ENCODE results near the gene TBC1D22B. TPM values are rescaled to one million over a fixed set of nuclear protein-coding genes. Genes with fewer than 3 reads are reported as not detected.

Gene TBC1D22B
- total and polyA plus RNA-seq, 9 of the 15 experiments (the other 6 are each of a cell fraction or from before 2014, with no cell fraction given) = 4.8 to 24.2 (median 13.5) TPM

DNA sequence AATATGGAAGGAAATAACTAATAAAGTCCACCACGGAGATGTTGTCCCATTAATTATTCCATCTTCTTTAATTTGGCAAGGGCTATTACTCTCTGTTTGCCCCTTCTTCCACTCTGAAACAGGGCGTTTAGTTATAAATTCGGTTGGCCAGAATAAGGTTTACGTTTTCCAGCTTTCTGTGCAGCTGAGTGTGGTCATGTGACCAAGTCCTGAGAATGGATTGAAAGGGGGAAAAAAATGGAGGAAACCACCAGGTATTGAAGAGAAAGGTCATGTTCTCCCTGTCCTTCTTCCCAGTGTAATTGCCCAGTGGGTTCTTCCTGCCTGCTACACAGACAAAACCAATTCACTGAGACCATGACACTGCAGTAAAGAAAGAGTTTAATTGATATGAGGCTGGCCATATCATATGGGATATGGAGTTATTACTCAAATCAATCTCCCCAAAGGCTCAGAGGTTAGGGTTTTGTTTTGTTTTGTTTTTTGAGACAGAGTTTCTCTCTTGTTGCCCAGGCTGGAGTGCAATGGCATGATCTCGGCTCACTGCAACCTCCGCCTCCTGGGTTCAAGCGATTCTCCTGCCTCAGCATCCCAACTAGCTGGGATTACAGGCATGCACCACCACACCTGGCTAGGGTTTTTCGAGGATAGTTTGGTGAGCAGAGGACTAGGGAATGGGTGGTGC is 14.3 kb upstream of the TBC1D22B start (continued):
- TF ChIP-seq, protein P1, sequence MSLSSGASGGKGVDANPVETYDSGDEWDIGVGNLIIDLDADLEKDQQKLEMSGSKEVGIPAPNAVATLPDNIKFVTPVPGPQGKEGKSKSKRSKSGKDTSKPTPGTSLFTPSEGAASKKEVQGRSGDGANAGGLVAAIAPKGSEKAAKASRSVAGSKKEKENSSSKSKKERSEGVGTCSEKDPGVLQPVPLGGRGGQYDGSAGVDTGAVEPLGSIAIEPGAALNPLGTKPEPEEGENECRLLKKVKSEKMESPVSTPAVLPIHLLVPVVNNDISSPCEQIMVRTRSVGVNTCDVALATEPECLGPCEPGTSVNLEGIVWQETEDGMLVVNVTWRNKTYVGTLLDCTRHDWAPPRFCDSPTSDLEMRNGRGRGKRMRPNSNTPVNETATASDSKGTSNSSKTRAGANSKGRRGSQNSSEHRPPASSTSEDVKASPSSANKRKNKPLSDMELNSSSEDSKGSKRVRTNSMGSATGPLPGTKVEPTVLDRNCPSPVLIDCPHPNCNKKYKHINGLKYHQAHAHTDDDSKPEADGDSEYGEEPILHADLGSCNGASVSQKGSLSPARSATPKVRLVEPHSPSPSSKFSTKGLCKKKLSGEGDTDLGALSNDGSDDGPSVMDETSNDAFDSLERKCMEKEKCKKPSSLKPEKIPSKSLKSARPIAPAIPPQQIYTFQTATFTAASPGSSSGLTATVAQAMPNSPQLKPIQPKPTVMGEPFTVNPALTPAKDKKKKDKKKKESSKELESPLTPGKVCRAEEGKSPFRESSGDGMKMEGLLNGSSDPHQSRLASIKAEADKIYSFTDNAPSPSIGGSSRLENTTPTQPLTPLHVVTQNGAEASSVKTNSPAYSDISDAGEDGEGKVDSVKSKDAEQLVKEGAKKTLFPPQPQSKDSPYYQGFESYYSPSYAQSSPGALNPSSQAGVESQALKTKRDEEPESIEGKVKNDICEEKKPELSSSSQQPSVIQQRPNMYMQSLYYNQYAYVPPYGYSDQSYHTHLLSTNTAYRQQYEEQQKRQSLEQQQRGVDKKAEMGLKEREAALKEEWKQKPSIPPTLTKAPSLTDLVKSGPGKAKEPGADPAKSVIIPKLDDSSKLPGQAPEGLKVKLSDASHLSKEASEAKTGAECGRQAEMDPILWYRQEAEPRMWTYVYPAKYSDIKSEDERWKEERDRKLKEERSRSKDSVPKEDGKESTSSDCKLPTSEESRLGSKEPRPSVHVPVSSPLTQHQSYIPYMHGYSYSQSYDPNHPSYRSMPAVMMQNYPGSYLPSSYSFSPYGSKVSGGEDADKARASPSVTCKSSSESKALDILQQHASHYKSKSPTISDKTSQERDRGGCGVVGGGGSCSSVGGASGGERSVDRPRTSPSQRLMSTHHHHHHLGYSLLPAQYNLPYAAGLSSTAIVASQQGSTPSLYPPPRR (CRISPR knock-in tag; IDR thresholded peaks at IDR 0.05; ENCODE audit: borderline replicate concordance) = 0 out of 2 replicates have a peak, but pooled peaks have one; percentile 48
- no peak for TF ChIP-seq NUFIP1 (IDR thresholded peaks at IDR 0.05; ENCODE audit: partially characterized antibody)
- TF ChIP-seq, protein P2, sequence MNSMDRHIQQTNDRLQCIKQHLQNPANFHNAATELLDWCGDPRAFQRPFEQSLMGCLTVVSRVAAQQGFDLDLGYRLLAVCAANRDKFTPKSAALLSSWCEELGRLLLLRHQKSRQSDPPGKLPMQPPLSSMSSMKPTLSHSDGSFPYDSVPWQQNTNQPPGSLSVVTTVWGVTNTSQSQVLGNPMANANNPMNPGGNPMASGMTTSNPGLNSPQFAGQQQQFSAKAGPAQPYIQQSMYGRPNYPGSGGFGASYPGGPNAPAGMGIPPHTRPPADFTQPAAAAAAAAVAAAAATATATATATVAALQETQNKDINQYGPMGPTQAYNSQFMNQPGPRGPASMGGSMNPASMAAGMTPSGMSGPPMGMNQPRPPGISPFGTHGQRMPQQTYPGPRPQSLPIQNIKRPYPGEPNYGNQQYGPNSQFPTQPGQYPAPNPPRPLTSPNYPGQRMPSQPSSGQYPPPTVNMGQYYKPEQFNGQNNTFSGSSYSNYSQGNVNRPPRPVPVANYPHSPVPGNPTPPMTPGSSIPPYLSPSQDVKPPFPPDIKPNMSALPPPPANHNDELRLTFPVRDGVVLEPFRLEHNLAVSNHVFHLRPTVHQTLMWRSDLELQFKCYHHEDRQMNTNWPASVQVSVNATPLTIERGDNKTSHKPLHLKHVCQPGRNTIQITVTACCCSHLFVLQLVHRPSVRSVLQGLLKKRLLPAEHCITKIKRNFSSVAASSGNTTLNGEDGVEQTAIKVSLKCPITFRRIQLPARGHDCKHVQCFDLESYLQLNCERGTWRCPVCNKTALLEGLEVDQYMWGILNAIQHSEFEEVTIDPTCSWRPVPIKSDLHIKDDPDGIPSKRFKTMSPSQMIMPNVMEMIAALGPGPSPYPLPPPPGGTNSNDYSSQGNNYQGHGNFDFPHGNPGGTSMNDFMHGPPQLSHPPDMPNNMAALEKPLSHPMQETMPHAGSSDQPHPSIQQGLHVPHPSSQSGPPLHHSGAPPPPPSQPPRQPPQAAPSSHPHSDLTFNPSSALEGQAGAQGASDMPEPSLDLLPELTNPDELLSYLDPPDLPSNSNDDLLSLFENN (IDR thresholded peaks at IDR 0.05; ENCODE audit: low read depth in 2 of 2, low read length in 2 of 2) = no peak
- no peak for TF ChIP-seq NFIX (CRISPR knock-in tag; IDR thresholded peaks at IDR 0.05; ENCODE audit: low read depth)
- TF ChIP-seq, protein P3, sequence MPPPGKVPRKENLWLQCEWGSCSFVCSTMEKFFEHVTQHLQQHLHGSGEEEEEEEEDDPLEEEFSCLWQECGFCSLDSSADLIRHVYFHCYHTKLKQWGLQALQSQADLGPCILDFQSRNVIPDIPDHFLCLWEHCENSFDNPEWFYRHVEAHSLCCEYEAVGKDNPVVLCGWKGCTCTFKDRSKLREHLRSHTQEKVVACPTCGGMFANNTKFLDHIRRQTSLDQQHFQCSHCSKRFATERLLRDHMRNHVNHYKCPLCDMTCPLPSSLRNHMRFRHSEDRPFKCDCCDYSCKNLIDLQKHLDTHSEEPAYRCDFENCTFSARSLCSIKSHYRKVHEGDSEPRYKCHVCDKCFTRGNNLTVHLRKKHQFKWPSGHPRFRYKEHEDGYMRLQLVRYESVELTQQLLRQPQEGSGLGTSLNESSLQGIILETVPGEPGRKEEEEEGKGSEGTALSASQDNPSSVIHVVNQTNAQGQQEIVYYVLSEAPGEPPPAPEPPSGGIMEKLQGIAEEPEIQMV (tag; conservative IDR thresholded peaks at IDR 0.05; ENCODE audit: low read depth) = 0 out of 2 replicates have a peak, but pooled peaks have one; percentile 13
- peak; percentile 72; the same call in 1 of the 2 replicates for TF ChIP-seq MTA3 (IDR thresholded peaks at IDR 0.05; ENCODE audit: borderline replicate concordance)
- TF ChIP-seq, protein P4, sequence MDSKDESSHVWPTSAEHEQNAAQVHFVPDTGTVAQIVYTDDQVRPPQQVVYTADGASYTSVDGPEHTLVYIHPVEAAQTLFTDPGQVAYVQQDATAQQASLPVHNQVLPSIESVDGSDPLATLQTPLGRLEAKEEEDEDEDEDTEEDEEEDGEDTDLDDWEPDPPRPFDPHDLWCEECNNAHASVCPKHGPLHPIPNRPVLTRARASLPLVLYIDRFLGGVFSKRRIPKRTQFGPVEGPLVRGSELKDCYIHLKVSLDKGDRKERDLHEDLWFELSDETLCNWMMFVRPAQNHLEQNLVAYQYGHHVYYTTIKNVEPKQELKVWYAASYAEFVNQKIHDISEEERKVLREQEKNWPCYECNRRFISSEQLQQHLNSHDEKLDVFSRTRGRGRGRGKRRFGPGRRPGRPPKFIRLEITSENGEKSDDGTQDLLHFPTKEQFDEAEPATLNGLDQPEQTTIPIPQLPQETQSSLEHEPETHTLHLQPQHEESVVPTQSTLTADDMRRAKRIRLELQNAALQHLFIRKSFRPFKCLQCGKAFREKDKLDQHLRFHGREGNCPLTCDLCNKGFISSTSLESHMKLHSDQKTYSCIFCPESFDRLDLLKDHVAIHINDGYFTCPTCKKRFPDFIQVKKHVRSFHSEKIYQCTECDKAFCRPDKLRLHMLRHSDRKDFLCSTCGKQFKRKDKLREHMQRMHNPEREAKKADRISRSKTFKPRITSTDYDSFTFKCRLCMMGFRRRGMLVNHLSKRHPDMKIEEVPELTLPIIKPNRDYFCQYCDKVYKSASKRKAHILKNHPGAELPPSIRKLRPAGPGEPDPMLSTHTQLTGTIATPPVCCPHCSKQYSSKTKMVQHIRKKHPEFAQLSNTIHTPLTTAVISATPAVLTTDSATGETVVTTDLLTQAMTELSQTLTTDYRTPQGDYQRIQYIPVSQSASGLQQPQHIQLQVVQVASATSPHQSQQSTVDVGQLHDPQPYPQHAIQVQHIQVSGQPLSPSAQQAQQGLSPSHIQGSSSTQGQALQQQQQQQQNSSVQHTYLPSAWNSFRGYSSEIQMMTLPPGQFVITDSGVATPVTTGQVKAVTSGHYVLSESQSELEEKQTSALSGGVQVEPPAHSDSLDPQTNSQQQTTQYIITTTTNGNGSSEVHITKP (IDR thresholded peaks at IDR 0.05; ENCODE audit: partially characterized antibody) = peak; percentile 14
- TF ChIP-seq, protein P5, sequence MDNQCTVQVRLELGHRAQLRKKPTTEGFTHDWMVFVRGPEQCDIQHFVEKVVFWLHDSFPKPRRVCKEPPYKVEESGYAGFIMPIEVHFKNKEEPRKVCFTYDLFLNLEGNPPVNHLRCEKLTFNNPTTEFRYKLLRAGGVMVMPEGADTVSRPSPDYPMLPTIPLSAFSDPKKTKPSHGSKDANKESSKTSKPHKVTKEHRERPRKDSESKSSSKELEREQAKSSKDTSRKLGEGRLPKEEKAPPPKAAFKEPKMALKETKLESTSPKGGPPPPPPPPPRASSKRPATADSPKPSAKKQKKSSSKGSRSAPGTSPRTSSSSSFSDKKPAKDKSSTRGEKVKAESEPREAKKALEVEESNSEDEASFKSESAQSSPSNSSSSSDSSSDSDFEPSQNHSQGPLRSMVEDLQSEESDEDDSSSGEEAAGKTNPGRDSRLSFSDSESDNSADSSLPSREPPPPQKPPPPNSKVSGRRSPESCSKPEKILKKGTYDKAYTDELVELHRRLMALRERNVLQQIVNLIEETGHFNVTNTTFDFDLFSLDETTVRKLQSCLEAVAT (IDR thresholded peaks at IDR 0.05) = peak in 1 of 2 experiments; percentile 77; a peak in 1 of 4 replicates
- no peak for TF ChIP-seq JUN (IDR thresholded peaks at IDR 0.05; ENCODE audit: borderline replicate concordance, low read depth, low read length)
- 0 out of 2 replicates have a peak, but pooled peaks have one; percentile 42 for TF ChIP-seq JUN (CRISPR knock-in tag; IDR thresholded peaks at IDR 0.05; ENCODE audit: borderline replicate concordance)
